Gastrocnemius medialis (tissue), 4 donors: ENCODE results near the gene TUSC2. TPM values are rescaled to one million over a fixed set of nuclear protein-coding genes. Genes with fewer than 3 reads are reported as not detected.

Experiments
- ATAC-seq, 2 donors: fragments of 150-250 bp; one replicate each; pipeline ENCODE4 v1.9.1; 2016
- DNase-seq, 2 donors: peaks; one replicate each; pipeline ENCODE4 v3.0.0-alpha.2; 2019
- H3K27ac ChIP-seq, 4 donors: fragments of 200-600 bp; sonication (generic); 1 replicate in 1 of 4; 2 replicates in 3 of 4; pipeline ENCODE4 v1.5.1; 2016 to 2018; ENCODE audit warnings: mild to moderate bottlenecking in 2 of 4, moderate library complexity in 1 of 4
- H3K27me3 ChIP-seq, 3 donors: fragments of 200-600 bp; sonication (generic) in 2 of 3; 1 replicate in 1 of 3; 2 replicates in 2 of 3; pipeline versions ENCODE4 v1.5.1 to v1.6.0; 2016 to 2019; ENCODE audit warnings: mild to moderate bottlenecking in 1 of 3, moderate library complexity in 1 of 3
- H3K36me3 ChIP-seq, 2 donors: fragments of 200-600 bp; sonication (generic) in 1 of 2; one replicate each; pipeline ENCODE4 v1.5.1; 2017 to 2018
- H3K4me1 ChIP-seq, 2 donors: fragments of 200-600 bp; sonication (generic) in 1 of 2; one replicate each; pipeline ENCODE4 v1.5.1; 2016 to 2017; ENCODE audit warnings: mild to moderate bottlenecking in 2 of 2
- H3K4me3 ChIP-seq, 4 donors: fragments of 200-600 bp; sonication (generic) in 3 of 4; 1 replicate in 1 of 4; 2 replicates in 3 of 4; pipeline ENCODE4 v1.5.1; 2016 to 2019; ENCODE audit warnings: mild to moderate bottlenecking in 2 of 4
- H3K9me3 ChIP-seq, 3 donors: fragments of 200-600 bp; sonication (generic) in 2 of 3; 1 replicate in 1 of 3; 2 replicates in 2 of 3; pipeline ENCODE4 v1.5.1; 2016 to 2019
- POLR2A ChIP-seq, 2 donors: fragments of 450-650 bp; IDR thresholded peaks; one replicate each; pipeline ENCODE4 v1.6.1; 2017; ENCODE audit warnings: antibody characterized with exemption in 2 of 2, mild to moderate bottlenecking in 2 of 2, moderate library complexity in 2 of 2
- in situ Hi-C, 4 donors: fragments of 200-750 bp; cut with MboI; loops; one replicate each; pipeline versions ENCODE4 v1.15.0 to v1.8.0; 2017; ENCODE audit warnings: low sequenced_read_pairs in 4 of 4
- intact Hi-C: fragments of 100-400 bp; cut with DNase I; formaldehyde crosslinking; loops from one replicate; pipeline ENCODE4 v1.15.1; 2023; ENCODE audit warnings: low total_unique reads
- total RNA-seq, 4 donors: library from RNA; depleted of rRNA; stranded (reverse); fragments of >200 nt; gene quantifications; one replicate each; pipeline versions ENCODE4 v1.1.0 to v1.2.3, GENCODE V29; 2016
- TF ChIP-seq, protein P1 (sequence below), 5 experiments: fragments of 450-650 bp in 3 of 5; fragments of 200-600 bp in 2 of 5; sonication (generic) in 2 of 5; IDR thresholded peaks in 4 of 5; conservative IDR thresholded peaks in 1 of 5; 1 replicate in 4 of 5; 2 replicates in 1 of 5; pipeline ENCODE4 v1.5.1; 2016 to 2019; ENCODE audit warnings: antibody characterized with exemption in 5 of 5, mild to moderate bottlenecking in 3 of 5, moderate library complexity in 3 of 5

TUSC2 gene
- total RNA-seq, 4 donors from 2014 or later, result 38.5 to 72.7 (median 51.5) TPM

DNA sequence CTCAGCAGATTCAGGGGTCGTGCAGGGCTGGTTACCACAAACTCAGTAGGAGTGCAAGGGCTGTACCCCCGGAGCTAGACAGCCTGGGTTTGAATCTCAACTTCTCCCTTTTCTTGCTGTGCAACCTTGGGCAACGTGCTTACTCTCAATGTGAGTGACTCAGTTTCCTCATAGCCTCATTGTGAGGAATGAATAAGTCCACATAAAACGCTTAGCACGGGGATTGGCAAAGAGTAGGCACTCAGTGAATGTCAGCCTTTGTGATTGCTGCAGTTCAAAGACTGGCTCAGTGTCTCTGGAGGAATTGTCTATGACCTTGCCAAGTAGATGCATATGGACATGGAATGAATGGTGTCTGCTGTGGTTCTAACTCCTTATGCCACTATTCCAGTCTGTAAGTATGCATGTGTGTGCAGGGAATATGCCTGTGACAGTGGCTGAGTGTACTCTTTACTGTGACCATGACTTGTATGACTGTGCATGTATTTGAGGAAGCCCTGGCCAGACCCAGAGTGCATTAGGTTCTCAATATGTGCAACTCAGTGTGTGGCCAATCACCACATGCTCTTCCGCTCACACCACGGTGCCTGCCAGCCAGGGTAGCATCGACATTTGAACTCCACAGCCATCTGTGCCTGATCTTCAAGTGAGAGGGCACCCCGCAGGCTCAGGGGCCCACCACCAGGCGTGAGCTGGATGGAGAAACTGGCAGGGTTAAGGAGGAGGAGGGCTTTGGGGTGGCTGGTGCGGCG lies 27.9 kb downstream of the TUSC2 start:
- Histone ChIP-seq H3K27me3 (no peaks in the 10 kb centered on the region), H3K4me3 (peak overlapping the region; percentile 49 to 71 (median 60)), H3K9me3 (no peaks in the 10 kb centered on the region), H3K36me3 (peaks cover 0 to 5% of the 10 kb centered on the region in 2 donors), H3K27ac (peak overlapping the region; percentile 85 to 91 (median 88)), H3K4me1 (peaks cover 29 to 48% of the 10 kb centered on the region in 2 donors)
- no peak for DNase-seq
- ATAC-seq, result peak; percentile 10 to 19
- intact Hi-C loops (loop anchor here (2.0 kb wide), 1 partner anchor 21 kb away; no protein-coding TSS in a partner anchor), in situ Hi-C loops (loop anchor here in 1 of 4 donors (25.0 kb wide), 1 partner anchor 363 kb away; the partner anchor contains the start of genes MON1A and RBM6)
- TF ChIP-seq, protein P1, sequence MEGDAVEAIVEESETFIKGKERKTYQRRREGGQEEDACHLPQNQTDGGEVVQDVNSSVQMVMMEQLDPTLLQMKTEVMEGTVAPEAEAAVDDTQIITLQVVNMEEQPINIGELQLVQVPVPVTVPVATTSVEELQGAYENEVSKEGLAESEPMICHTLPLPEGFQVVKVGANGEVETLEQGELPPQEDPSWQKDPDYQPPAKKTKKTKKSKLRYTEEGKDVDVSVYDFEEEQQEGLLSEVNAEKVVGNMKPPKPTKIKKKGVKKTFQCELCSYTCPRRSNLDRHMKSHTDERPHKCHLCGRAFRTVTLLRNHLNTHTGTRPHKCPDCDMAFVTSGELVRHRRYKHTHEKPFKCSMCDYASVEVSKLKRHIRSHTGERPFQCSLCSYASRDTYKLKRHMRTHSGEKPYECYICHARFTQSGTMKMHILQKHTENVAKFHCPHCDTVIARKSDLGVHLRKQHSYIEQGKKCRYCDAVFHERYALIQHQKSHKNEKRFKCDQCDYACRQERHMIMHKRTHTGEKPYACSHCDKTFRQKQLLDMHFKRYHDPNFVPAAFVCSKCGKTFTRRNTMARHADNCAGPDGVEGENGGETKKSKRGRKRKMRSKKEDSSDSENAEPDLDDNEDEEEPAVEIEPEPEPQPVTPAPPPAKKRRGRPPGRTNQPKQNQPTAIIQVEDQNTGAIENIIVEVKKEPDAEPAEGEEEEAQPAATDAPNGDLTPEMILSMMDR (IDR thresholded peaks at IDR 0.05 in 4 of 5, conservative IDR thresholded peaks at IDR 0.05 in 1 of 5), result no peak
- TF ChIP-seq POLR2A (IDR thresholded peaks at IDR 0.05), result no peak

DNA sequence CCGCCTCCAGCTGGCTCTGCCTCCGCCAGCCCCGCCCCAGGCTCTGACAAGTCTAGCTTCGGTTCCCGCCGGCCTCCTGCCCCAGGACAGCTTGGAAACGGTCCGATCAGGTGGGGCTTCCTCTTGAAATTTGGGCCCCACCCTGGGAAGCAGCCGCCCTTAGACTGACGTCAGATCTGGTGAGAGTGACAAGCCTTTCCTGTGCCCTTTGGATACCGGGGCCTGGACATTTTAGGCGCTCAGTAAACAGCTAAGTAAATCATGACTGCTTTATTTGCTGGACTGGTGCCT lies 28.4 kb downstream of the TUSC2 start:
- Histone ChIP-seq H3K27ac (peak overlapping the region; percentile 85 to 91 (median 88)), H3K27me3 (no peaks in the 10 kb centered on the region), H3K9me3 (no peaks in the 10 kb centered on the region), H3K4me3 (peak overlapping the region; percentile 49 to 71 (median 60)), H3K4me1 (peaks cover 29 to 48% of the 10 kb centered on the region in 2 donors), H3K36me3 (peaks cover 0 to 5% of the 10 kb centered on the region in 2 donors)
- in situ Hi-C loops, result loop anchor here in 1 of 4 donors (25.0 kb wide), 1 partner anchor 362 kb away; the partner anchor contains the start of genes MON1A and RBM6
- ATAC-seq (no peak), DNase-seq (no peak)
- intact Hi-C loops, result no loop called here
- TF ChIP-seq, protein P1 (IDR thresholded peaks at IDR 0.05 in 4 of 5, conservative IDR thresholded peaks at IDR 0.05 in 1 of 5), result no peak
- TF ChIP-seq POLR2A (IDR thresholded peaks at IDR 0.05), result no peak

DNA sequence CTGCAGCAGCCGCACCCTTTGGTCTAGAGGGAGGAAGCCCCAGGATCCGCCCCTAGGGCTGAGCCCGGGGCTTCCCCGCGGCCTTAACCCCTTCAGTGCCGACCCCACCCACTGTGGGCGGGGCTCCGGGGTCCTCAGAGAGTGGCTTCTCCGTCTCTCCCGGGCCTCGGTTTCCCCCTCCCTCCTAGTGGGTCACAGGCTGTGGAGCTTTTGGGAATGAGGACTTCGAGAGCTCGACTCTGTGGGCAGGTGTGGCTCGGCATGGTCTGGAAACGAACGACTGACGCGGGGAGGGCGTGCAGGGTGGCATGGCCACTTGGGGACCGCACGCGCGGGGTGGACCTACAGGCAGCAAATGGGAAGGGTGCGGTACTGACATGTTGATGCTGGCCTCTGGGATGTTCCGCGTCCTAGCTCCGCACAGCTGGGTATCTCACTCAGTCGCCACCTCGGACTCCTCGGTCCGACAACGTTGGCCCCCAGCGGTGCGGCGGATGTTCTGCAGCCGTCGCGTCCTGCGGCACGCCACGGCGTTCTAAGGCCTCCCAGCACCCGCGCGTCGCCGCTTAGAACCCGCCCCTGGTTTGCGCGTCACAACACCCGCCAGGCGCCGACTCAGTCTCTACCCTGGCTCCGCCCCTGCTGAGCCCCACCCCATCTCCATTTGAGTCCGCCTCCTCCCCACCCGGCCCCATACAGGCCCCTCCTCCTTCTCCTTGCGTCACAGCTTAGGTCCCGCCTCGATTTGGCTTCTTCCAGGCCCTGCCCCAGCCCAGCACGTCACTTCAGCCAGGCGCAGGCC lies 29.0 kb downstream of the TUSC2 start, which contains the start of the genes HYAL3 and NAA80:
HYAL3 (minus strand) TSS at position 570 of the 802 bp plus-strand sequence. CDS start 3,803 bp downstream, outside the sequence.
NAA80 (minus strand) TSS at position 570 of the 802 bp plus-strand sequence. CDS start 1,942 bp downstream, outside the sequence.
- H3K27ac ChIP-seq, result peak within 1 kb of the TSS; percentile 85 to 91 (median 88)
- ATAC-seq (peak; percentile 87), DNase-seq (peak; percentile 99 to 100)
- peaks cover 0 to 5% of the 10 kb centered on the region in 2 donors for H3K36me3 ChIP-seq
- H3K9me3 ChIP-seq, result no peaks in the 10 kb centered on the region
- peak within 1 kb of the TSS; percentile 66 to 91 (median 76) for H3K4me3 ChIP-seq
- intact Hi-C loops, result no loop called here
- TF ChIP-seq, protein P1 (IDR thresholded peaks at IDR 0.05 in 4 of 5, conservative IDR thresholded peaks at IDR 0.05 in 1 of 5), result peak; percentile 43 to 62 (median 51)
- peak; percentile 94 to 96 for TF ChIP-seq POLR2A (IDR thresholded peaks at IDR 0.05)
- no peaks in the 10 kb centered on the region for H3K27me3 ChIP-seq
- peaks cover 29 to 48% of the 10 kb centered on the region in 2 donors for H3K4me1 ChIP-seq
- in situ Hi-C loops, result loop anchor here in 1 of 4 donors (25.0 kb wide), 1 partner anchor 362 kb away; the partner anchor contains the start of genes MON1A and RBM6

DNA sequence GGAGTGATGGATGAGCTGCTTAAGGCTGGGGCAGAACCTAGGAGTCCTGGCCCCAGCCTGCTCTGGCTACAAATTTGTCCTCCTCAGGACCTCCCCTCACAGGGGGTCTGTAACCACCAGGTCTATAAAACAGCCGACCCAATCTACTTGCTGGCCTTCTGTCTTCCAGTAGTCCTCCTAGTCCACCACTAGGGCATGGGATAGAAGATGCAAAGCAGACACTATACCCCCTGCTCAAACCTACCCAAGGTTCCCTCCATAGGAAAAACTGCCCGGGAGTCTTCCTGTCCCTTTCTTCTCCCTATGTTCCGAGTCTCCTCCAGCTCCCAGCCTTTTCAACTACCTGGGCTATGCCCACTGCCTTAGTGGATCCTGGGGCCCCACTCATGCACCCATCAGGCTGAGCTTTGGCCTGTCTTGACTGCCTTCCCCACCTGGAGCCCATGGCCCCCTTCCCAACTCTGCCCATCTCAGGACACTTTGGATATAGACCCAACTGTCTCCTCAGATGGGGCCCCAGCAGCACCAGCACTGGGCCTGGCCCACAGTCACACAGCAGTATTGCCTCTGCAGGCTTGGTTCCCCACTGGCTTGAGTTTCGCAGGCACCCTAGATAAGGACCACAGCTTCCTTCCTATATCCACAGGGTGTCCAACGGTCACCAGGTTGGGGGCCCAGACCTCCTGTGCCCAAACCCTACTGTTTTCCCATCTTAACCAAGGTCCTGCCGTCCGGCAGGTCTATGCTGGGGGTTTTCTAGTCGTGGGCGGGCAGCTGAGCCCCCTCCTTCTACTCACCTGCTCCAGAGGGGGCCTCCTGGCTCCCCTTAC lies 29.9 kb downstream of the TUSC2 start:
- intact Hi-C loops, result no loop called here
- Histone ChIP-seq H3K27me3 (no peaks in the 10 kb centered on the region), H3K4me1 (peaks cover 32 to 47% of the 10 kb centered on the region in 2 donors), H3K27ac (peak overlapping the region; percentile 85 to 89 (median 86)), H3K36me3 (peaks cover 0 to 5% of the 10 kb centered on the region in 2 donors), H3K9me3 (no peaks in the 10 kb centered on the region), H3K4me3 (peak overlapping the region; percentile 66 to 91 (median 76))
- DNase-seq (no peak), ATAC-seq (no peak)
- TF ChIP-seq, protein P1 (IDR thresholded peaks at IDR 0.05 in 4 of 5, conservative IDR thresholded peaks at IDR 0.05 in 1 of 5), result no peak
- in situ Hi-C loops, result loop anchor here in 1 of 4 donors (25.0 kb wide), 1 partner anchor 361 kb away; the partner anchor contains the start of genes MON1A and RBM6
